GM23338 (cell line): ENCODE measurements around the gene DLGAP4. TPM values are rescaled to one million over a fixed set of nuclear protein-coding genes. Genes with fewer than 3 reads are reported as not detected.

Source experiments
- CREB1 ChIP-seq: fragments of 250-450 bp; sonication (Bioruptor Pico); IDR thresholded peaks from 2 replicates; pipeline ENCODE4 v1.5.0; 2020; ENCODE audit warnings: low read depth, mild to moderate bottlenecking, moderate library complexity
- CTCF ChIP-seq, 2 experiments: fragments of 200-600 bp in 1 of 2; sonication (generic) in 1 of 2; conservative IDR thresholded peaks; 2 replicates each; pipeline versions ENCODE4 v1.5.1 to v1.6.1; 2016 to 2017; ENCODE audit warnings: antibody characterized with exemption in 2 of 2, low read depth in 2 of 2, mild to moderate bottlenecking in 2 of 2, moderate library complexity in 1 of 2
- REST ChIP-seq: IDR thresholded peaks from one replicate; pipeline ENCODE4 v1.6.1; 2018; ENCODE audit warnings: antibody characterized with exemption; ENCODE audit not compliant: unreplicated experiment
- STAT1 ChIP-seq: IDR thresholded peaks from one replicate; pipeline ENCODE4 v1.6.1; 2016; ENCODE audit warnings: antibody characterized with exemption; ENCODE audit not compliant: unreplicated experiment
- ZNF114 ChIP-seq: fragments of 250-450 bp; sonication (Bioruptor Pico); IDR thresholded peaks from 2 replicates; pipeline ENCODE4 v1.5.0; 2020; ENCODE audit warnings: mild to moderate bottlenecking, moderate library complexity
- polyA plus RNA-seq: library from polyadenylated mRNA; unstranded; fragments of >200 nt; fragmentation: Nextera tagmentation; extraction: Ambion mirVana; gene quantifications from 2 replicates; pipeline ENCODE4 v1.2.1, GENCODE V29; 2016
- total RNA-seq: library from RNA; depleted of rRNA; stranded (reverse); fragments of >200 nt; shearing (Covaris generic); gene quantifications from 2 replicates; pipeline ENCODE4 v1.2.3, GENCODE V29; 2014
- TF ChIP-seq, protein P1 (sequence below): fragments of 250-450 bp; sonication (Bioruptor Pico); IDR thresholded peaks from 2 replicates; pipeline ENCODE4 v1.5.0; 2020; ENCODE audit warnings: mild to moderate bottlenecking, moderate library complexity

Gene DLGAP4
- total and polyA plus RNA-seq, 2 experiments from 2014 or later, result 46.1 to 52.2 TPM

DNA sequence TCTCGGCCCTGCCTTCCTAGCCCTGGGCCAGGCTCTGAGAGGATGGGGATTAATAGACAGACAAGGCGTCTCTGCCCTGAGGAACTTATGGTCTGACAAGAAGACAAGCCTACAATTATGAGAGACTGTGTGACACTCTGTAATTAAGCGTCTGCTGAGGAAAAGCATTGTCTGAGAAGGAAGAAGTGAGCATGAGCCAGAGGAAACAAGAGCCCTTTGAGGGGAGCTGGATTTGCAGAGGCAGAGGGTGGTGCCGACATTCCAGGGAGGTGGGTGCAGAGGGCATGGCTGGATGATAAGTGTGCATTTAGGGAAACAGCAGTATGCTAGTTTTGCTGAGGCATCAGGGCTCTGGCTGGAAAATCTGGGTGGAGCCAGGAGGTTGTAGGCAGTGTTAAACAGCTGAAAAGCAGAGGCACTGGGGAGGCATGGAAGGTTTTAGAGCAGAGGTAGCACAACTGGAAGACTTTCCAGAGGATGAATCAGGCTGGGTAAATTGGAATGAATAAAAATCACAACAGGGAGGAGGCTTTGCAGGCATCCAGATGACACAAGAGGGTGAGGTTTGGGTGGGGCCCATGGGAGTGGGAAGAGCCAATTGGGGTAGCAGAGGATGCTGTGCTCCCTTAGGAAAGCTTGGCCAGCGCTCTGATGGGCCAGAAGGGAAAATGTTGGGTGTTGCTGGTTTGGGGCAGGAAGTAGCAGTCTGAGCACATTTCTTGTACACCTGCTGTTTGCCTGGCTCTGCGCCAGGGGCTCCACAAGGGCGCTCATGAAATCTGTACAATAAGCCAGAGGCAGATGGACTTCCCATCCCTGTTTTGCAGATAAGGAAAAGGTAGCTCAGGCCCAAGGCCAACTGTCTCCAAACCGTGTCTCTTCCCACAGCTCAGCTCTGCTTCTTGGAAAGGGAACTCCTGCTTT lies 161.2 kb downstream of the DLGAP4 start (continued):
- TF ChIP-seq, protein P1, sequence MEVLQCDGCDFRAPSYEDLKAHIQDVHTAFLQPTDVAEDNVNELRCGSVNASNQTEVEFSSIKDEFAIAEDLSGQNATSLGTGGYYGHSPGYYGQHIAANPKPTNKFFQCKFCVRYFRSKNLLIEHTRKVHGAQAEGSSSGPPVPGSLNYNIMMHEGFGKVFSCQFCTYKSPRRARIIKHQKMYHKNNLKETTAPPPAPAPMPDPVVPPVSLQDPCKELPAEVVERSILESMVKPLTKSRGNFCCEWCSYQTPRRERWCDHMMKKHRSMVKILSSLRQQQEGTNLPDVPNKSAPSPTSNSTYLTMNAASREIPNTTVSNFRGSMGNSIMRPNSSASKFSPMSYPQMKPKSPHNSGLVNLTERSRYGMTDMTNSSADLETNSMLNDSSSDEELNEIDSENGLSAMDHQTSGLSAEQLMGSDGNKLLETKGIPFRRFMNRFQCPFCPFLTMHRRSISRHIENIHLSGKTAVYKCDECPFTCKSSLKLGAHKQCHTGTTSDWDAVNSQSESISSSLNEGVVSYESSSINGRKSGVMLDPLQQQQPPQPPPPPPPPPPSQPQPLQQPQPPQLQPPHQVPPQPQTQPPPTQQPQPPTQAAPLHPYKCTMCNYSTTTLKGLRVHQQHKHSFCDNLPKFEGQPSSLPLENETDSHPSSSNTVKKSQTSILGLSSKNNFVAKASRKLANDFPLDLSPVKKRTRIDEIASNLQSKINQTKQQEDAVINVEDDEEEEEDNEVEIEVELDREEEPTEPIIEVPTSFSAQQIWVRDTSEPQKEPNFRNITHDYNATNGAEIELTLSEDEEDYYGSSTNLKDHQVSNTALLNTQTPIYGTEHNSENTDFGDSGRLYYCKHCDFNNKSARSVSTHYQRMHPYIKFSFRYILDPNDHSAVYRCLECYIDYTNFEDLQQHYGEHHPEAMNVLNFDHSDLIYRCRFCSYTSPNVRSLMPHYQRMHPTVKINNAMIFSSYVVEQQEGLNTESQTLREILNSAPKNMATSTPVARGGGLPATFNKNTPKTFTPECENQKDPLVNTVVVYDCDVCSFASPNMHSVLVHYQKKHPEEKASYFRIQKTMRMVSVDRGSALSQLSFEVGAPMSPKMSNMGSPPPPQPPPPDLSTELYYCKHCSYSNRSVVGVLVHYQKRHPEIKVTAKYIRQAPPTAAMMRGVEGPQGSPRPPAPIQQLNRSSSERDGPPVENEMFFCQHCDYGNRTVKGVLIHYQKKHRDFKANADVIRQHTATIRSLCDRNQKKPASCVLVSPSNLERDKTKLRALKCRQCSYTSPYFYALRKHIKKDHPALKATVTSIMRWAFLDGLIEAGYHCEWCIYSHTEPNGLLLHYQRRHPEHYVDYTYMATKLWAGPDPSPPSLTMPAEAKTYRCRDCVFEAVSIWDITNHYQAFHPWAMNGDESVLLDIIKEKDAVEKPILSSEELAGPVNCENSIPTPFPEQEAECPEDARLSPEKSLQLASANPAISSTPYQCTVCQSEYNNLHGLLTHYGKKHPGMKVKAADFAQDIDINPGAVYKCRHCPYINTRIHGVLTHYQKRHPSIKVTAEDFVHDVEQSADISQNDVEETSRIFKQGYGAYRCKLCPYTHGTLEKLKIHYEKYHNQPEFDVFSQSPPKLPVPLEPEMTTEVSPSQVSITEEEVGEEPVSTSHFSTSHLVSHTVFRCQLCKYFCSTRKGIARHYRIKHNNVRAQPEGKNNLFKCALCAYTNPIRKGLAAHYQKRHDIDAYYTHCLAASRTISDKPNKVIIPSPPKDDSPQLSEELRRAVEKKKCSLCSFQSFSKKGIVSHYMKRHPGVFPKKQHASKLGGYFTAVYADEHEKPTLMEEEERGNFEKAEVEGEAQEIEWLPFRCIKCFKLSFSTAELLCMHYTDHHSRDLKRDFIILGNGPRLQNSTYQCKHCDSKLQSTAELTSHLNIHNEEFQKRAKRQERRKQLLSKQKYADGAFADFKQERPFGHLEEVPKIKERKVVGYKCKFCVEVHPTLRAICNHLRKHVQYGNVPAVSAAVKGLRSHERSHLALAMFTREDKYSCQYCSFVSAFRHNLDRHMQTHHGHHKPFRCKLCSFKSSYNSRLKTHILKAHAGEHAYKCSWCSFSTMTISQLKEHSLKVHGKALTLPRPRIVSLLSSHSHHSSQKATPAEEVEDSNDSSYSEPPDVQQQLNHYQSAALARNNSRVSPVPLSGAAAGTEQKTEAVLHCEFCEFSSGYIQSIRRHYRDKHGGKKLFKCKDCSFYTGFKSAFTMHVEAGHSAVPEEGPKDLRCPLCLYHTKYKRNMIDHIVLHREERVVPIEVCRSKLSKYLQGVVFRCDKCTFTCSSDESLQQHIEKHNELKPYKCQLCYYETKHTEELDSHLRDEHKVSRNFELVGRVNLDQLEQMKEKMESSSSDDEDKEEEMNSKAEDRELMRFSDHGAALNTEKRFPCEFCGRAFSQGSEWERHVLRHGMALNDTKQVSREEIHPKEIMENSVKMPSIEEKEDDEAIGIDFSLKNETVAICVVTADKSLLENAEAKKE (CRISPR knock-in tag), result no peak
- TF ChIP-seq REST (no peak), CTCF (conservative IDR thresholded peaks at IDR 0.05; ENCODE audit: low read depth in 2 of 2) (no peak), ZNF114 (CRISPR knock-in tag) (no peak), STAT1 (no peak), CREB1 (CRISPR knock-in tag) (no peak)
